Activated T-cell treated with anti-CD3 and anti-CD28 coated beads, Interleukin-2, amount 50 U/mL, for 72 hours (primary cell): ENCODE measurements around the gene DDIAS. TPM values are rescaled to one million over a fixed set of nuclear protein-coding genes. Genes with fewer than 3 reads are reported as not detected.
"Not testable (repeated sequence)": the region's sequence is repeated elsewhere in the genome, so short reads cannot be mapped to it uniquely, and the experiment has no call there.

Source experiments
- ATAC-seq, 2 donors: fragments of 150-1000 bp; cut with Tn5 transposase; replicated peaks in 1 of 2; 2 replicates each; pipeline ENCODE4 v1.10.0; 2021; ENCODE audit warnings: moderate library complexity in 2 of 2, mild to moderate bottlenecking in 1 of 2
- DNase-seq, 2 donors: peaks; one replicate each; pipeline ENCODE4 v3.0.0; 2021 to 2022; ENCODE audit warnings: mixed read lengths in 1 of 2
- H3K27ac Mint-ChIP-seq: one replicate; pipeline ENCODE4 v1.8.0; 2022; ENCODE audit warnings: mild to moderate bottlenecking, moderate library complexity, mixed read lengths
- H3K27me3 Mint-ChIP-seq: one replicate; pipeline ENCODE4 v1.8.0; 2022; ENCODE audit warnings: low read depth, mixed read lengths
- H3K36me3 Mint-ChIP-seq, 2 donors: one replicate each; pipeline ENCODE4 v1.8.0; 2022; ENCODE audit warnings: mixed read lengths in 2 of 2, mild to moderate bottlenecking in 1 of 2; ENCODE audit not compliant: insufficient read depth in 2 of 2
- H3K4me1 Mint-ChIP-seq: one replicate; pipeline ENCODE4 v1.8.0; 2022; ENCODE audit warnings: low read depth, mixed read lengths
- H3K4me3 Mint-ChIP-seq, 2 donors: one replicate each; pipeline ENCODE4 v1.8.0; 2022; ENCODE audit warnings: mild to moderate bottlenecking in 2 of 2, mixed read lengths in 2 of 2, moderate library complexity in 2 of 2
- H3K9me3 Mint-ChIP-seq, 2 donors: one replicate each; pipeline ENCODE4 v1.8.0; 2022; ENCODE audit warnings: mixed read lengths in 2 of 2
- total RNA-seq, 2 donors: library from RNA; stranded (reverse); gene quantifications; one replicate each; pipeline ENCODE4 v1.2.3, GENCODE V29; 2022

The DDIAS gene
- total RNA-seq = 10 to 100 TPM; 15.0 to 19.5 TPM

- no peaks in the 10 kb centered on the region for H3K27me3 Mint-ChIP-seq
- peak within 1 kb of the TSS; percentile 95 for H3K27ac Mint-ChIP-seq
- ATAC-seq = peak; percentile 72 to 74
- no peaks in the 10 kb centered on the region for H3K9me3 Mint-ChIP-seq
- H3K4me3 Mint-ChIP-seq = peak within 1 kb of the TSS; percentile 95 to 100
- peaks cover 3 to 6% of the 10 kb centered on the region in 2 donors for H3K36me3 Mint-ChIP-seq
- peak; percentile 92 to 96 for DNase-seq
- H3K4me1 Mint-ChIP-seq = peaks cover 54% of the 10 kb centered on the region
Measured at GRCh38 chr11:82901165-82901921, at the start of gene DDIAS. DDIAS (plus strand) TSS chr11:82901736; CDS start chr11:82914739, 13,003 bp downstream.

- Mint-ChIP-seq H3K27ac (no peak overlapping the region), H3K36me3 (peaks cover 0 to 2% of the 10 kb centered on the region in 2 donors), H3K4me3 (no peak overlapping the region), H3K27me3 (no peaks in the 10 kb centered on the region), H3K9me3 (no peaks in the 10 kb centered on the region), H3K4me1 (no peaks in the 10 kb centered on the region)
- no peak for DNase-seq
- ATAC-seq = no peak
Measured at GRCh38 chr11:82854242-82854641, 47.3 kb upstream of the DDIAS start.

GRCh38 chr11:82854916-82855315 lies 46.6 kb upstream of the DDIAS start:
- not testable (repeated sequence) for H3K36me3 Mint-ChIP-seq, H3K27me3 Mint-ChIP-seq, H3K4me1 Mint-ChIP-seq, ATAC-seq, H3K4me3 Mint-ChIP-seq, DNase-seq, H3K27ac Mint-ChIP-seq, H3K9me3 Mint-ChIP-seq

- ATAC-seq = no peak
- Mint-ChIP-seq H3K4me1 (no peaks in the 10 kb centered on the region), H3K27ac (no peak overlapping the region), H3K9me3 (no peaks in the 10 kb centered on the region), H3K36me3 (no peaks in the 10 kb centered on the region), H3K4me3 (no peak overlapping the region), H3K27me3 (no peaks in the 10 kb centered on the region)
- no peak for DNase-seq
Measured at GRCh38 chr11:82855616-82856015, 45.9 kb upstream of the DDIAS start.

GRCh38 chr11:82857145-82857544 lies 44.4 kb upstream of the DDIAS start:
- no peaks in the 10 kb centered on the region for H3K27me3 Mint-ChIP-seq
- H3K36me3 Mint-ChIP-seq = no peaks in the 10 kb centered on the region
- ATAC-seq (no peak), DNase-seq (no peak)
- H3K9me3 Mint-ChIP-seq = no peaks in the 10 kb centered on the region
- H3K4me3 Mint-ChIP-seq = no peak overlapping the region
- no peak overlapping the region for H3K27ac Mint-ChIP-seq
- no peaks in the 10 kb centered on the region for H3K4me1 Mint-ChIP-seq

- no peak for ATAC-seq
- H3K9me3 Mint-ChIP-seq = no peaks in the 10 kb centered on the region
- H3K27ac Mint-ChIP-seq = no peak overlapping the region
- no peak for DNase-seq
- H3K27me3 Mint-ChIP-seq = no peaks in the 10 kb centered on the region
- H3K36me3 Mint-ChIP-seq = no peaks in the 10 kb centered on the region
- H3K4me1 Mint-ChIP-seq = peaks cover 5% of the 10 kb centered on the region
- H3K4me3 Mint-ChIP-seq = no peak overlapping the region
Measured at GRCh38 chr11:82858133-82858532, 43.4 kb upstream of the DDIAS start.

GRCh38 chr11:82858556-82859091 lies 42.9 kb upstream of the DDIAS start:
- DNase-seq (no peak), ATAC-seq (no peak)
- no peaks in the 10 kb centered on the region for H3K9me3 Mint-ChIP-seq
- no peaks in the 10 kb centered on the region for H3K27me3 Mint-ChIP-seq
- no peak overlapping the region for H3K4me3 Mint-ChIP-seq
- no peaks in the 10 kb centered on the region for H3K36me3 Mint-ChIP-seq
- peaks cover 10% of the 10 kb centered on the region for H3K4me1 Mint-ChIP-seq
- no peak overlapping the region for H3K27ac Mint-ChIP-seq

- DNase-seq = no peak
- Mint-ChIP-seq H3K27ac (no peak overlapping the region), H3K4me3 (no peak overlapping the region), H3K9me3 (no peaks in the 10 kb centered on the region), H3K4me1 (peaks cover 10% of the 10 kb centered on the region), H3K36me3 (no peaks in the 10 kb centered on the region), H3K27me3 (no peaks in the 10 kb centered on the region)
- ATAC-seq = no peak
Measured at GRCh38 chr11:82859750-82860149, 41.8 kb upstream of the DDIAS start.

- H3K27ac Mint-ChIP-seq = no peak overlapping the region
- ATAC-seq (no peak), DNase-seq (no peak)
- H3K9me3 Mint-ChIP-seq = no peaks in the 10 kb centered on the region
- peaks cover 12% of the 10 kb centered on the region for H3K4me1 Mint-ChIP-seq
- no peaks in the 10 kb centered on the region for H3K27me3 Mint-ChIP-seq
- H3K4me3 Mint-ChIP-seq = no peak overlapping the region
- H3K36me3 Mint-ChIP-seq = no peaks in the 10 kb centered on the region
Measured at GRCh38 chr11:82862379-82862778, 39.2 kb upstream of the DDIAS start.

GRCh38 chr11:82863209-82863608 lies 38.3 kb upstream of the DDIAS start:
- Mint-ChIP-seq H3K4me1 (peaks cover 16% of the 10 kb centered on the region), H3K4me3 (no peak overlapping the region), H3K27me3 (no peaks in the 10 kb centered on the region), H3K27ac (no peak overlapping the region), H3K9me3 (no peaks in the 10 kb centered on the region), H3K36me3 (no peaks in the 10 kb centered on the region)
- no peak for ATAC-seq
- no peak for DNase-seq

GRCh38 chr11:82864268-82864667 lies 37.3 kb upstream of the DDIAS start:
- ATAC-seq (no peak), DNase-seq (peak in 1 of 2 donors; percentile 16)
- H3K9me3 Mint-ChIP-seq = no peaks in the 10 kb centered on the region
- H3K4me3 Mint-ChIP-seq = no peak overlapping the region
- H3K4me1 Mint-ChIP-seq = peaks cover 16% of the 10 kb centered on the region
- H3K27me3 Mint-ChIP-seq = no peaks in the 10 kb centered on the region
- H3K27ac Mint-ChIP-seq = no peak overlapping the region
- H3K36me3 Mint-ChIP-seq = no peaks in the 10 kb centered on the region

GRCh38 chr11:82865841-82866240 lies 35.7 kb upstream of the DDIAS start:
- no peak for DNase-seq
- Mint-ChIP-seq H3K4me1 (peaks cover 16% of the 10 kb centered on the region), H3K9me3 (no peaks in the 10 kb centered on the region), H3K36me3 (no peaks in the 10 kb centered on the region), H3K27me3 (no peaks in the 10 kb centered on the region), H3K4me3 (no peak overlapping the region), H3K27ac (no peak overlapping the region)
- no peak for ATAC-seq

- H3K4me3 Mint-ChIP-seq = peak overlapping the region; percentile 50 to 51
- no peak overlapping the region for H3K27ac Mint-ChIP-seq
- peak; percentile 78 to 82 for DNase-seq
- H3K36me3 Mint-ChIP-seq = no peaks in the 10 kb centered on the region
- peak; percentile 65 to 75 for ATAC-seq
- no peaks in the 10 kb centered on the region for H3K9me3 Mint-ChIP-seq
- peaks cover 16% of the 10 kb centered on the region for H3K4me1 Mint-ChIP-seq
- H3K27me3 Mint-ChIP-seq = no peaks in the 10 kb centered on the region
Measured at GRCh38 chr11:82867495-82868082, 33.9 kb upstream of the DDIAS start.
